Measurements from ENCODE around the gene NUS1.
"Not testable (repeated sequence)": the region's sequence is repeated elsewhere in the genome, so short reads cannot be mapped to it uniquely, and the experiment has no call there.

NUS1 gene

GRCh38 chr6:117642976-117643375, 32.3 kb upstream of the NUS1 start:
- Histone ChIP-seq H3K36me3 (ENCODE audit: control insufficient read depth, low read length) (no peaks in the 10 kb centered on the region), H3K4me3 (ENCODE audit: low read length) (no peak overlapping the region), H3K4me2 (ENCODE audit: low read length) (no peak overlapping the region), H3K27me3 (ENCODE audit: control insufficient read depth, low read length) (no peaks in the 10 kb centered on the region), H3K9me2 (replicated peaks; ENCODE audit: control insufficient read depth, low read length) (no peaks in the 10 kb centered on the region), H3K4me1 (ENCODE audit: control insufficient read depth, low read length) (no peaks in the 10 kb centered on the region), H3K27ac (ENCODE audit: low read depth, low read length) (no peak overlapping the region), H3K9me3 (ENCODE audit: control insufficient read depth, insufficient read depth, low read length) (no peaks in the 10 kb centered on the region), H3F3A (ENCODE audit: control insufficient read depth, insufficient read depth) (no peaks in the 10 kb centered on the region), H4K20me1 (ENCODE audit: control insufficient read depth, insufficient read depth, low read depth, low read length) (no peaks in the 10 kb centered on the region), H3K79me2 (ENCODE audit: control insufficient read depth, low read length) (no peaks in the 10 kb centered on the region)
- no peak for TF ChIP-seq EZH2phosphoT487 (IDR thresholded peaks at IDR 0.05; ENCODE audit: borderline replicate concordance, low read length)
- TF ChIP-seq CTCF (IDR thresholded peaks at IDR 0.05; ENCODE audit: low read depth, low read length, poor library complexity, severe bottlenecking) = no peak

- not testable (repeated sequence) for H3K36me3 ChIP-seq (ENCODE audit: control insufficient read depth, low read length); H3F3A ChIP-seq (ENCODE audit: control insufficient read depth, insufficient read depth); H3K27me3 ChIP-seq (ENCODE audit: control insufficient read depth, low read length); H3K4me1 ChIP-seq (ENCODE audit: control insufficient read depth, low read length); H3K9me2 ChIP-seq (replicated peaks; ENCODE audit: control insufficient read depth, low read length); H3K4me3 ChIP-seq (ENCODE audit: low read length); H3K9me3 ChIP-seq (ENCODE audit: control insufficient read depth, insufficient read depth, low read length); H3K27ac ChIP-seq (ENCODE audit: low read depth, low read length); H3K4me2 ChIP-seq (ENCODE audit: low read length); H4K20me1 ChIP-seq (ENCODE audit: control insufficient read depth, insufficient read depth, low read depth, low read length); H3K79me2 ChIP-seq (ENCODE audit: control insufficient read depth, low read length)
Observed at GRCh38 chr6:117651984-117652383, 23.3 kb upstream of the NUS1 start.

GRCh38 chr6:117653949-117654348, 21.3 kb upstream of the NUS1 start:
- H3F3A ChIP-seq (ENCODE audit: control insufficient read depth, insufficient read depth) = no peaks in the 10 kb centered on the region
- no peak overlapping the region for H3K4me3 ChIP-seq (ENCODE audit: low read length)
- TF ChIP-seq CTCF (IDR thresholded peaks at IDR 0.05; ENCODE audit: low read depth, low read length, poor library complexity, severe bottlenecking) (no peak), EZH2phosphoT487 (IDR thresholded peaks at IDR 0.05; ENCODE audit: borderline replicate concordance, low read length) (no peak)
- H3K27ac ChIP-seq (ENCODE audit: low read depth, low read length) = no peak overlapping the region
- H4K20me1 ChIP-seq (ENCODE audit: control insufficient read depth, insufficient read depth, low read depth, low read length) = no peaks in the 10 kb centered on the region
- H3K79me2 ChIP-seq (ENCODE audit: control insufficient read depth, low read length) = no peaks in the 10 kb centered on the region
- no peaks in the 10 kb centered on the region for H3K9me2 ChIP-seq (replicated peaks; ENCODE audit: control insufficient read depth, low read length)
- H3K36me3 ChIP-seq (ENCODE audit: control insufficient read depth, low read length) = no peaks in the 10 kb centered on the region
- H3K4me2 ChIP-seq (ENCODE audit: low read length) = no peak overlapping the region
- H3K4me1 ChIP-seq (ENCODE audit: control insufficient read depth, low read length) = no peaks in the 10 kb centered on the region
- no peaks in the 10 kb centered on the region for H3K9me3 ChIP-seq (ENCODE audit: control insufficient read depth, insufficient read depth, low read length)
- no peaks in the 10 kb centered on the region for H3K27me3 ChIP-seq (ENCODE audit: control insufficient read depth, low read length)

GRCh38 chr6:117655380-117655779, 19.9 kb upstream of the NUS1 start:
- H3F3A ChIP-seq (ENCODE audit: control insufficient read depth, insufficient read depth) = no peaks in the 10 kb centered on the region
- no peaks in the 10 kb centered on the region for H3K36me3 ChIP-seq (ENCODE audit: control insufficient read depth, low read length)
- no peaks in the 10 kb centered on the region for H3K4me1 ChIP-seq (ENCODE audit: control insufficient read depth, low read length)
- no peaks in the 10 kb centered on the region for H3K9me3 ChIP-seq (ENCODE audit: control insufficient read depth, insufficient read depth, low read length)
- no peak overlapping the region for H3K4me2 ChIP-seq (ENCODE audit: low read length)
- no peaks in the 10 kb centered on the region for H3K27me3 ChIP-seq (ENCODE audit: control insufficient read depth, low read length)
- TF ChIP-seq CTCF (IDR thresholded peaks at IDR 0.05; ENCODE audit: low read depth, low read length, poor library complexity, severe bottlenecking) (no peak), EZH2phosphoT487 (IDR thresholded peaks at IDR 0.05; ENCODE audit: borderline replicate concordance, low read length) (no peak)
- H3K79me2 ChIP-seq (ENCODE audit: control insufficient read depth, low read length) = no peaks in the 10 kb centered on the region
- H4K20me1 ChIP-seq (ENCODE audit: control insufficient read depth, insufficient read depth, low read depth, low read length) = no peaks in the 10 kb centered on the region
- no peak overlapping the region for H3K4me3 ChIP-seq (ENCODE audit: low read length)
- H3K27ac ChIP-seq (ENCODE audit: low read depth, low read length) = no peak overlapping the region
- no peaks in the 10 kb centered on the region for H3K9me2 ChIP-seq (replicated peaks; ENCODE audit: control insufficient read depth, low read length)

Measured in DOHH2 (cell line).